ENCODE data around the gene WDR37. TPM values are rescaled to one million over a fixed set of nuclear protein-coding genes. Genes with fewer than 3 reads are reported as not detected.
"Not testable (repeated sequence)": the region's sequence is repeated elsewhere in the genome, so short reads cannot be mapped to it uniquely, and the experiment has no call there.

WDR37 gene
- total RNA-seq, 1 experiment from 2014 or later, result 8.4 TPM

DNA sequence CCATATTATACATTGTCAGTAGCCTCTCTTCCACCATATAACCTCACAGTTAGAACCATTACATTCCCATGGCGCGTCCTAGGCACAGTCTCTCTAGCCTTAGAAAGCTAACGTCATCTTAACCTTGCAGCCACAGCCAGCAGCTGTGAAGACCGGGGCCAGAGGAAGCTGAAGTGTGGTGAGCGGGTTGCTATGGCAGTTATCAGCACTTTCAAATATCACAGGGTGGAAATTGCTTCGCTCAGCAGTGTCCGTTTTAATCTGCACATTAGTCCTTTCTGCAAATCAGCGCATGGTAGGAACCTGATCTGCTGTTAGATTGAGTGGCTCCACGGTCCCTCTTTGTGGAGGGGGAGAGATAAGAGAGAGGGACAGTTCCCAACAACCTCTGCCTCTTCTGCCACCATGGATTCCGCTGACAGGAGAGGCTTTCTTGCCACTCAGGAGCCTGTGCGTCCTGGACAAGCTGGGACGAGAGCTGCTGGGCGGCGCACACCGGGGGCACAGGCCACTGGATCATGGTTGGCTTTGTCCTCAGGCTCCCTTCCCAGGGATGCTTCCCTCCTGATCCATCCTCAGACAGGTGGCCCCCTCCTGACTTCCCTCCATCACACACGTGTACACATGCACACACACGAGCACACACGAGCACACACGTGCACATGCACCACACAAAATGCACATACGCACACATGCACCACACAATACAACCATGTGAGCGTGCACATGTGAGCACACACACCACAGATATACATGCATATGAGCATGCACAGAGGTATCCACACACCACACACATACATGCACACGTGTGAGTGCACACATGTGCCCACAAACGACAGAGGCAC, 93.8 kb downstream of the WDR37 start:
- DNase-seq, result no peak
- no peaks in the 10 kb centered on the region for H3K27me3 ChIP-seq (ENCODE audit: control insufficient read depth, insufficient read depth, low read length)
- no peaks in the 10 kb centered on the region for H3K36me3 ChIP-seq (replicated peaks; ENCODE audit: control insufficient read depth, insufficient read depth, low read length)
- H3K4me3 ChIP-seq (ENCODE audit: insufficient read depth, low read depth, low read length), result no peak overlapping the region

DNA sequence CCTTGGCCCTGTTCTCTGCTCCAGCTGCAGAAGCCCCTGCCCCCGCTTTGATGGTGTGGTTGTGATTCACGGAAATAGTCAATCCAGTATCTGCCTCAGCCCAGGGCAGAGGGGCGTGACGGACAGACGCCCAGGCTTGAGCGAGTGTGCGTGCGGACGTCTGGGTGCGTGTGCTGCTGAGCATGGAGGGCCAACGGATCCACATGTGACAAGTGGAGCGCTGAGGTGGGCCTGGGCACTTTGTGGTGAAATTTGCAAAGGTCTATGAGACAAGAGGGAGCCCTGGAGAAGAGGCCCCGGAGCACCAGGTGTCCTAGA, 94.4 kb downstream of the WDR37 start:
- Histone ChIP-seq H3K4me3 (ENCODE audit: insufficient read depth, low read depth, low read length) (no peak overlapping the region), H3K36me3 (replicated peaks; ENCODE audit: control insufficient read depth, insufficient read depth, low read length) (no peaks in the 10 kb centered on the region), H3K27me3 (ENCODE audit: control insufficient read depth, insufficient read depth, low read length) (no peaks in the 10 kb centered on the region)
- DNase-seq, result no peak

DNA sequence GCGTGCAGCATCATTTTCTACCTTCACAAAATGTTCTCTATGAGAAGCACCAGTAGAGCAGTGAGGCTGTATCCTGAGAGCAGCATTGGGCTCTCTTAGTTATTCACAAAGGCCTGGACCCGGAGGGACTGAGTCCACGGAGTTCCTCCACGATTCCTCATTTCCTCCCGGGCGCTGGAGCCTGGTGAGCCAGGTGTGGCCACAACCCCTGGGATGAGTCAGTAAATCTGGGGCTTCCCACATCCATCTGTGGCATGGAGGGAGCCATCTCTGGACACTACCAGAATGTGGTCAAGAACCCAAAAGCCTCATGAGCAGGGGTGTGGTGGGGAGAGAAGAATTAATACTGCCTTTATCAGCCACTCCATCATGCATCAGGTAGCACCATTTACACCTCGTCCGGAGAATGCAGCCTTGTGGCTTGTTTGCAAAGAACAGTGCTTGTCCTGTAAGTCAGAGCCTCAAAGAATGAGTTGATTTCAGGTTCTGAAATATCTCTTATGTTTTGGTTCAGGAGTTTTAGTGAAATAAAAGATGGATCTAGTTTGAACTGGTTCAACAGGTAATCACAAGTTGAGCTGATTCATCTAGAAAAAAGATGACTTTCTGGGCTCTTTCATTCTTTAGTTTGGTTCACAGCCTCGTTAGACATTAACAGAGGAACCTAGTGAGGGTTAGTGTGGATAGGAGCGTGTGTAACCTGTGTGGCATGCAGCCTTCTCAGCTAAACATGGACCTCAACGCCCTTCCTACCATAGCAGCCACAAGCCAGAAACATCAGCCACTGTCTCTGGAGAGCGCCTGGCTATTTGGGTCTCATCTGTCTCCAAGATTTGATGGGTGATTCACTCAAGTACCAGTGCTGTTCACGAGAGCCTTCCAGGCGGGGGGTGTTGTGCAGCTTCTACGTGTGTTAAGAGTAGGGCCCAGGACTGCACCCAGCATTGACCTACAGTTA, 95.2 kb downstream of the WDR37 start:
- Histone ChIP-seq H3K27me3 (ENCODE audit: control insufficient read depth, insufficient read depth, low read length) (no peaks in the 10 kb centered on the region), H3K36me3 (replicated peaks; ENCODE audit: control insufficient read depth, insufficient read depth, low read length) (no peaks in the 10 kb centered on the region), H3K4me3 (ENCODE audit: insufficient read depth, low read depth, low read length) (no peak overlapping the region)
- DNase-seq, result no peak

DNA sequence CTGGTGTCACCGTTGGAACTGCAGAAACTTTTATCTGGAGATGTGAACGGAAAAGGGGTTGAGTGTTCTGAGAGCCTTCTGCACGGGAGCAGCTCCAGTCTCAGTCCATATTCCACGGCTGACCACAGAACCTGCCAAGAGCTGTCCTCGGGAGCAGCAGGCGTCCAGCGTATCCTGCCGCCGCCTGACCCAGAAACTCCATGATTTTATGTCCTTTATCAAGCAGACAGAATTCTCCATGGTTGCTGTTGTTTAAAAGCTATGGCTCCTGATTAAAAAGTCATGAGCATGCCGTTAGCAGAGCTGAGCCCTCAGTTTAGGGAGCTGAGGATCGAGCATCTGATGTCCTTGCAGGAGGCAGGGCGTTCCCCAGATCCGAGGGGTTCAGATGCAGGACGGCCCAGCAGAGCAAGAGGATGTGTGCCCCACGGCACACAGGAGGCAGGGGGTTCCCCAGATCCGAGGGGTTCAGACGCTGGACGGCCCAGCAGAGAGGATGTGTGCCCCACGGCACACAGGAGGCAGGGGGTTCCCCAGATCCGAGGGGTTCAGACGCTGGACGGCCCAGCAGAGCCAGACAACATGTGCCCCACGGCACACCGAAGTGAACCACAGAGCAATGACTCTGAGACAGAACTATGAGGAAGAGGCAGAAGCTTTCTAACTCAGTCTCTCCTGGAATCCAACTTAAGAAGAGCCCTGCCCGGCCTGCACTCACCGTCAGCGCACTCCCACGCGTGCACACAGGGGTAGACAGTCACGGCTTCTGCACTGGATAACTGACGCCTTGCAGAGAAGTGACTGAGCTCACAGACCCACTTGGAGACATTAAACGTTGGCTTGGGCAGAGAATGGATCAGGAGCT, 96.4 kb downstream of the WDR37 start:
- DNase-seq, result no peak
- Histone ChIP-seq H3K27me3 (ENCODE audit: control insufficient read depth, insufficient read depth, low read length) (no peaks in the 10 kb centered on the region), H3K4me3 (ENCODE audit: insufficient read depth, low read depth, low read length) (no peak overlapping the region), H3K36me3 (replicated peaks; ENCODE audit: control insufficient read depth, insufficient read depth, low read length) (no peaks in the 10 kb centered on the region)

DNA sequence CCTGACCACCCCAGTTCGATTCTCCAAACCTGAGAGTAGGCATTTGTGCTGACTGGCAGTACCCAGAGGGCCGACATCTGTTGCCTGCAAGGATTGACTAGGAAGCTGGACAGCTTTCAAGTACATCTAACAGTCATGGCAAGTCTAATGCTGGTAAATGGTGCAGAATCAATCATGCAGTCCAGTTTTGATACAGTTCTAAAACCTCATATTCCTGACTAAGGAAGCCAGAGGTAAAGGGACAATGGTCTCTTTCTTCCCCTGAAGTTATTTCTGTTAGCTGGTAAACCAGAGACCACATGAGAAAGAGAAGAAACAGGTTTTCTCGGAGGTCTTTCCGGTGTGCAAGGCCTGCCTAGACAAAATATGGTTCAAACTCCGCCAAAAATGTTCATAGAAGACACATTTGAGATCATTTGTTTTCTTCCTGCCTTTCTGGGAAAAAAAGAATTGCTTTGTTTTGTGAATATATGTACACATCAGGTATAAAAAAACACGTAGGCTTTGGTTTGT, 97.1 kb downstream of the WDR37 start:
- H3K27me3 ChIP-seq (ENCODE audit: control insufficient read depth, insufficient read depth, low read length), result no peaks in the 10 kb centered on the region
- no peaks in the 10 kb centered on the region for H3K36me3 ChIP-seq (replicated peaks; ENCODE audit: control insufficient read depth, insufficient read depth, low read length)
- H3K4me3 ChIP-seq (ENCODE audit: insufficient read depth, low read depth, low read length), result no peak overlapping the region
- DNase-seq, result peak; percentile 11

DNA sequence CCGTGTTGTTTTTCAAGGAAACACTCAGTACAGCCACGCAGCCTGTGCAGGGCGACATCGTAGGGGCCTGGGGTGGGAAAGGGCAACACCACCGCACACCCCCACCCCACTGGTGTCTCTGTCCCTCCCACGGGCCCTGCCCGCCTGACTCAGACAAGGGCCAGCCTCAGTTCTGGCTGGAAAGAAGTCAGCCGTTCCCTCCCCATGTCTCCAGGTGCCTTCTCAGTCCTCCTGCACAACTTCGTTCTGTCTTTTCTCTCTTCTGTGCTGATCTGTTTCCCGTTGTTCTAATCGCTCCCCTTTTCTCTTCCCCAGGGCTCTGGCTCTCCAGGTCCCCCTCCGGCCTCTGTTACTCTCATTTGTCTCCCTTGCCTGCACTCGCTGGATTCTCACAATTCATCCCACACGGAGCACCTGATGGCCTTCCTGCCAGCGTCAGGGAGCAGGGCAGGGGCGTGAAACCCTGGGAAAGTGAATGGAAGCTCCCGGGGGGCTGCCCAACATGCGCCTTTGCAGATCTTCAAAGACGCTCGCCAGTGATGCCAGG, 97.7 kb downstream of the WDR37 start:
- H3K4me3 ChIP-seq (ENCODE audit: insufficient read depth, low read depth, low read length), result no peak overlapping the region
- peak; percentile 62 for DNase-seq
- no peaks in the 10 kb centered on the region for H3K27me3 ChIP-seq (ENCODE audit: control insufficient read depth, insufficient read depth, low read length)
- no peaks in the 10 kb centered on the region for H3K36me3 ChIP-seq (replicated peaks; ENCODE audit: control insufficient read depth, insufficient read depth, low read length)

DNA sequence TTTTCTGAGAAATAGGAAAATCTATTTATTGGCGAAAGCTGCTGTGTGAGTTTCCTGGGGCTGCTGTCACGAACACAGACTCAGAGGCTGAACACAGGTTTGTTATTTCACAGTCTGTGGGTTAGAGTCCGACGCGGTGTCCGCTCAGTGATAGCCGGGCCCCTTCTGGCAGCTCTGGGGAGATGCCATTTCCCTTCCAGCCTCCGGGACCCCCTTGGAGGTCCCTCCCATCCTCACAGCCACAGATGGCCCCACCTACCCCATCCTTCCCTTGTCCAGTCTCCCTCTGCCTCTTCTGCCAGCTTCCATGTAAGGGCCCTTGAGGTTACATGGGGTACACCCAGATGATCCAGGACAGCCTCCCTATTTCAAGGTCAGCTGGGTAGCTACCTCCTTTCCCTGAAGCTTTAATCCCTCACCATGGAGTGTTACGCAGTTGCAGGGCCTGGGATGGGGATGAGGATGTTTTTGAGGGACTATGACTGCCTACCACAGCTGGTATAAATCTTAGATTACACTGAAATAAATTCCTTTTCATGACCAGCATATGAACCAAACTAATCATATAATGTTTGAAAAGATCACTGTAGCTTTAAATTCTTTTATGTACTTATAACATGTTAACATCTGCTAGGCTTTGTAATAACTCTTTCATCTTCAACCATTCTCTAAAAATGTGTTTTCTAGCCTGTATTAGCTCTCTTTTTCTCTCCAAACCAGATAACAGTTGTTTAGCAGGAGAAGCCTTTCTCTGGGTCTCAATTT, 98.5 kb downstream of the WDR37 start:
- Histone ChIP-seq H3K4me3 (ENCODE audit: insufficient read depth, low read depth, low read length) (no peak overlapping the region), H3K36me3 (replicated peaks; ENCODE audit: control insufficient read depth, insufficient read depth, low read length) (no peaks in the 10 kb centered on the region), H3K27me3 (ENCODE audit: control insufficient read depth, insufficient read depth, low read length) (no peaks in the 10 kb centered on the region)
- peak; percentile 66 for DNase-seq

DNA sequence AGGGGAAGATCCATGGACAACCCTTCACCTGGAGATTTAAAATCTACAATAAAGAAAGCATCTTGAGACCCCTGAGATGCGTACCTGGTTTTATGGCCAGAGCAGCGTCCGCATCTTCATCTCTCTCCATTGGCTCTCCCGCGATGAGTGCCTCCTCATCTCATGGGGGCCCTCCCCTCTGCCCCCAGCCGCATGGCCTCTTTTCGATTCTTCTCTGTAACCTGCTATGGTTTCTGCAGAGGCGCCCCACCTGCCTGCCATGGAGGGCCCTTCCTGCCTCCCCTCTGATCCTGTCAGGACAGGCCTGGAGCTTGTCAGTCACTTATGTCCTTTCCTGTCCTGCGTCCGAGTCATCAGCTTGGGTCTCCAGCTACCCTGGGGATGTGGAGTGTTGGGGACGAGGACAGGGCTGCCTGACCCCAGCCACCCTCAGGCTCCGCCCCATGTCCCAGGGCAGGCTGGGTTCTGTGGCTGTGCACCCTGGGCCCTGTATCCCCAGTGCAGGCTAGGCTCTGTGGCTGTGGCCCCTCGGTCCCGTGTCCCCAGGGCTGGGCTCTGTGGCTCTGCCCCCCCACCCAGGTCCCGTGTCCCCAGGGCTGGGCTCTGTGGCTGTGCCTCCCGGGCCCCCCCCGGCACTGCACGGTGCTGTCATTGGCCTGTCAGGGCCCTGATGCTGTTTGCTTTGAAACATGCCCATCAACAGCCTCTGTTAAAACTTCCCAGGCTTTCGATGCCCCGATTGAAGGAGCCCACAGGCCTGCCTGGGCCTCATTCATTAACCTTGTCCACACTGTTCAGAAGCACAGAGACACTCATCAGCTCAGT, 99.8 kb downstream of the WDR37 start:
- Histone ChIP-seq H3K4me3 (ENCODE audit: insufficient read depth, low read depth, low read length) (no peak overlapping the region), H3K27me3 (ENCODE audit: control insufficient read depth, insufficient read depth, low read length) (no peaks in the 10 kb centered on the region), H3K36me3 (replicated peaks; ENCODE audit: control insufficient read depth, insufficient read depth, low read length) (no peaks in the 10 kb centered on the region)
- peak; percentile 46 for DNase-seq

DNA sequence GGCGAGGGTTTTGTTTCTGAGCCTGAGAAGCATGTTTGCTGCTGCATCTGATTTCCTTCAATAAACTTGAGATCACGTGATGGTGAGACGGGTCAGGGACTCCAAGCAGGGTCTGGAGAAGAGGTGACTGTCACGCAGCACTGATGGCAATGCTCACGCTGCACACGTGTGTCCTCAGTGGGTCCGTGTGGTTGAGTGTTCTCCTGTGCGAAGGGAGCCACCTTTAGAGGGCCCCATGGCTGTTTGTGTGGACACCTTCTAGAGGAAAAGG, 100.4 kb downstream of the WDR37 start:
- Histone ChIP-seq H3K27me3 (ENCODE audit: control insufficient read depth, insufficient read depth, low read length) (no peaks in the 10 kb centered on the region), H3K36me3 (replicated peaks; ENCODE audit: control insufficient read depth, insufficient read depth, low read length) (no peaks in the 10 kb centered on the region), H3K4me3 (ENCODE audit: insufficient read depth, low read depth, low read length) (no peak overlapping the region)
- peak; percentile 43 for DNase-seq

DNA sequence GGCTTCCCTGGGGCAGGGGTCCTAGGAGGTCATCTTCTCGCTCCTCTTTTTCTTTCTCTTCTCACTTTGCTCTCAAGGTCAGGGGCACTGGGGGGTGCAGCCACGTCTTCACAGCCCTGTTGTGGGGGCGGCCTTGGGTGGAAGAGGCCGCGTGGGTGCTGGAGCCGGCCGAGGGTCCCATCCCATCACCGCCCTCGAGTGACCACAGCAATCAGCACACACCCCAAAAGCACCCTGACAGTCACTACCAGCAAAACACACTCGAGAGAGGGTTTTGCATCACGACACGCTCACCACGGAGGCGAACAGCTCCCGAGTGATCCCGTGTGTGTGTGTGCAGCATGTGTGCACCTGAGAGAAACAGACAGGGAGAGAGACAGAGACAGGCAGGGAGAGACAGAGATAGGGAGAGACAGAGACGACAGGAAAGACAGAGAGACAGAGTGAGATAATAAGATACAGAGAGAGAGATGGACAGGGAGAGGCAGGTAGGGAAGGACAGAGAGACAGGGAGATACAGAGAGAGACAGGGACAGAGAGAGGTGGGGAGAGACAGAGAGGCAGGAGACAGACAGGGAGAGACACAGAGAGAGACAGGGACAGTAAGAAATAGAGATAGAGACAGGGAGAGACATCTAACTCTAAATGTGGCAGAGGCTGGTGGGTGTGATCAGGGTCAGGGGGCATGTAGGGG, 100.9 kb downstream of the WDR37 start:
- no peaks in the 10 kb centered on the region for H3K36me3 ChIP-seq (replicated peaks; ENCODE audit: control insufficient read depth, insufficient read depth, low read length)
- no peak for DNase-seq
- H3K4me3 ChIP-seq (ENCODE audit: insufficient read depth, low read depth, low read length), result no peak overlapping the region
- H3K27me3 ChIP-seq (ENCODE audit: control insufficient read depth, insufficient read depth, low read length), result no peaks in the 10 kb centered on the region

DNA sequence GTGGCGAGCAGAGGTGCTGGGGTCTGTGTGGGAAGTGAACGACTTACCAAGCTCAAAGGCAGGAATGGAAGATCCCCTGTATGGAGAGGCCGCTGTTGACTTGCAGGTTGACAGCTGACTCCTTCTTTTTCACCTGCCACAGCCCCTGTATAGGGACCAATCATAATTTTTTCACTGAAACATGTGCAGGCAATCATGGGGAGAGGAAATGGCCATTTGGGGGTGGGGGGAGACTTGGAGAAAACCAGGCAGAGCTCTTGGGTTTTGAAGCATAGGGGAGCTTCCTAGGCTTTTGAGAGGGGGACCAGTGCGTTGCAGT, 101.4 kb downstream of the WDR37 start:
- no peak overlapping the region for H3K4me3 ChIP-seq (ENCODE audit: insufficient read depth, low read depth, low read length)
- H3K36me3 ChIP-seq (replicated peaks; ENCODE audit: control insufficient read depth, insufficient read depth, low read length), result no peaks in the 10 kb centered on the region
- DNase-seq, result no peak

DNA sequence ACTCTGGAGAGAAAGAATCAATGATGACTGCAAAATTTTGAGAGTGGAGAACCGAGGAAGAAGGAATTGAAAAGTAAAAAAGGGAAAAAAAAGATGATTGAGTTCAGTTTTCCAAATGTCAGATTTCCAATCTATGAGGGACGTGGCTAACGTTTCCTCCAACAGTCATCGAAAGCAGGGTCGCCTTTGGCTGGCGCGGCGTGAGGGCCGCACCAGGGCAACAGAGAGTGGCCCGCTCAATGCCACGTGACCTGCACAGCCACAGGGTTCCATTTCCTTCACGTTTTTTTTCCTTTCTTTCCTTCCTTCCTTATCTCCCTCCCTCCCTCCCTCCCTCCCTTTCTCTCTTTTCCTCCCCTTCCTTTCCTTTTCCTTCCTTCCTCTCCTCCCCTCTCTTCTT, 101.9 kb downstream of the WDR37 start:
- Histone ChIP-seq H3K36me3 (replicated peaks; ENCODE audit: control insufficient read depth, insufficient read depth, low read length) (no peaks in the 10 kb centered on the region), H3K4me3 (ENCODE audit: insufficient read depth, low read depth, low read length) (no peak overlapping the region), H3K27me3 (ENCODE audit: control insufficient read depth, insufficient read depth, low read length) (no peaks in the 10 kb centered on the region)
- DNase-seq, result no peak

More for the DNA sequence above, 101.4 kb downstream of the WDR37 start:
- no peaks in the 10 kb centered on the region for H3K27me3 ChIP-seq (ENCODE audit: control insufficient read depth, insufficient read depth, low read length)

DNA sequence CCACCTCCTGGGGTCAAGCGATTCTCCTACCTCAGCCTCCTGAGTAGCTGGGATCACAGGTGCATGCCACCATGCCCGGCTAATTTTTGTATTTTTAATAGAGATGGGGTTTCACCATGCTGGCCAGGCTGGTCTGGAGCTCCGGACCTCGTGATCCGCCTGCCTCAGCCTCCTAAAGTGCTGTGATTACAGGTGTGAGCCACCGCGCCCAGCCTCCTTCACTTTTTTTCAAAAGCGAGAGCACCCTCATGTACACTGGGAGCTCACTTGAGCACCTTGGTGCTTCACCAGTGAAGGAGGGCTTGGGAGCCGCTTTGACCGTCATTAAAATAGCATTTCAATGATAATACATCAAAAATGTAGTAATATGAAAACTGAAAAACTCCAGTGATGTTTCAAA, 102.4 kb downstream of the WDR37 start:
- not testable (repeated sequence) for H3K36me3 ChIP-seq (replicated peaks; ENCODE audit: control insufficient read depth, insufficient read depth, low read length); H3K4me3 ChIP-seq (ENCODE audit: insufficient read depth, low read depth, low read length); DNase-seq; H3K27me3 ChIP-seq (ENCODE audit: control insufficient read depth, insufficient read depth, low read length)
